SH-SY5Y (cell line): ENCODE results near the gene ICE1.

Experiments
- GATA2 ChIP-seq: IDR thresholded peaks from 2 replicates; pipeline ENCODE4 v1.6.1; 2011; ENCODE audit warnings: mild to moderate bottlenecking, low read depth, low read length
- GATA3 ChIP-seq: IDR thresholded peaks from 2 replicates; pipeline ENCODE4 v1.6.1; 2011; ENCODE audit warnings: low read depth, mild to moderate bottlenecking, low read length, moderate library complexity

GRCh38 chr5:5383461-5383860 is 39.0 kb upstream of the ICE1 start:
- TF ChIP-seq GATA3 (no peak), GATA2 (no peak)
